Measurements from ENCODE around the gene SFSWAP.
"Not testable (repeated sequence)": the region's sequence is repeated elsewhere in the genome, so short reads cannot be mapped to it uniquely, and the experiment has no call there.

Gene SFSWAP

DNA sequence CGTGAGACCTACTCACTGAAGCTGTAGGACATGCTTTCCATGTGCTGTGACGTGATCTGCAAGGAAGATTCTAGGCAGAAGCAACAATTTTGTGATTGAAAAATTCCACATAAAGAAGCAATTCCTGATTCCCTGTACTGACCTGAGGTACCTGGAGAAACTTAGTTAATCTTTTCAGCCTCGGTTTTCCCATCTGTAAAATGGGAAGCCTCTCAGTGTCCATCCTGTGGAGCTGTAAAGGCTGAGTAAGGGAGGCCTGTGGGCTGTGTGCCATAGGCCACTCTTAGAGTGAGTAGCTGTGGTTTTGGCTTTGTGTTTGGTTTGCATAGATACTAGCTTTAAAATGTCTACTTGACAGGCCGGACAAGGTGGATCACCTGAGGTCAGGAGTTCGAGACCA lies 50.7 kb downstream of the SFSWAP start:
- DNase-seq (ENCODE audit: low read depth in 2 of 2) = no peak

DNA sequence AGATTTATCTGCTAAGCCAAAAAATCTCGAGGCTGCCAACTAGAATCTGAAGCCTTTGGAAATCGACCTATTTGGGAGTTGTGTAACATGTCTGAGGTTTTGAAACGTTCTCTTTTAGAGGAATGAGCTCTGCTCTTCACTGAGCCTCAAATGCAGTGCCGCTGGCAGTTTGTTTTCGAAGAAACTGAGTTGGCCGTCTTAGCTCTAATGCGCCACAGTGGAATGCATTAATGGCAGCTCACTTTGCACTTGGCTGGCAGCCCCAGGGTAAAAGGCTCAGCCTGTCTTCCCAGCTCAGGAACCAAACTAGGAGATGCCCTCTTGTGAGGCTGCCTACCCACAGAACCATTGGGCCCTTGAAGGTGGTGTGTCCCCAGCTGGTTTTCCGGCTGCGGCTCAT lies 53.8 kb downstream of the SFSWAP start:
- DNase-seq (ENCODE audit: low read depth in 2 of 2) = no peak

DNA sequence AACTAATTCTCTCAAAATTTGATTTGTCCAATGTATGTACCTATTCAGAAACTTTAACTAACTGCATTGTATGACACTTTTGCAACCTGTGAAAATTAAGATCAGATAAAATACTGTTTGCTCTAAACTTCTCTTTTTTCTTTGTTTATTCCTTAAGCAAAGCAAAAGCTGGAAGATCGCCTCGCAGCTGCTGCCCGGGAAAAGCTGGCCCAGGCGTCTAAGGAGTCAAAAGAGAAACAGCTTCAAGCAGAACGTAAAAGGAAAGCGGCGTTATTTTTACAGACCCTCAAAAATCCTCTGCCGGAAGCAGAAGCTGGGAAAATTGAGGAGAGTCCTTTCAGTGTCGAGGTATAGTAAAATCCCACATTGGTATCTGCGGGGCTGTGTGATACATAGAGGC lies 55.1 kb downstream of the SFSWAP start:
- DNase-seq (ENCODE audit: low read depth in 2 of 2) = no peak

DNA sequence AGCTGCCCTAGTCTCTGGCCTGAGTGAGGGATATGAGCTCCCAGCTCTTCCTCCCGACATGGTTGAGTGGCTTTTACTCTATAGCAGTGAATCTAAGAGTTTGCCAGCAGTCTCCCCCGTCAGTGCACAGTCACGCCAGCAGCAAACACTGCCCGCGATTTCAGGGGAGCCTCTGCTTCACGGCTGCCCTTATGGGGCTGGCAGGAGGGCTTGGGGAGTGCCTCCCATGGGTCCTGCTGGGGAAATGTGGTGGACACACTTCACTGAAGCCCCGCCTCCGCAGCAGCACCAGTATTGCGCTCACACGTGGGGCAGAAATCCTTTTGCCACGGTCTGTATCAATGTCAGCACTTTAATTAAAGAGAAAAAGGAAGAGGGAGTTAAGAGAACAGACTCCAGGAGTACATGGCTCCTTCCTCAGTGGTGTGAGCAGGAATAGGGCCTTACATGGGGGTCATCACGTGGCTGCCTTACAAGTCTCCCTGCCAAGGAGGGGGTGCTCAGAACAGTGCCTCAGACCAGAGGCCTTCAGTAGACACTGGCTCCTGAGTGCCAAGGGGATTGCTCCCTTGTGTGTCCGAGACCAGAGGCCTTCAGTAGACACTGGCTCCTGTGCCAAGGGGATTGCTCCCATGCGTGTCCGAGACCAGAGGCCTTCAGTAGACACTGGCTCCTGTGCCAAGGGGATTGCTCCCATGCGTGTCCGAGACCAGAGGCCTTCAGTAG lies 55.7 kb downstream of the SFSWAP start:
- DNase-seq (ENCODE audit: low read depth in 2 of 2) = no peak

DNA sequence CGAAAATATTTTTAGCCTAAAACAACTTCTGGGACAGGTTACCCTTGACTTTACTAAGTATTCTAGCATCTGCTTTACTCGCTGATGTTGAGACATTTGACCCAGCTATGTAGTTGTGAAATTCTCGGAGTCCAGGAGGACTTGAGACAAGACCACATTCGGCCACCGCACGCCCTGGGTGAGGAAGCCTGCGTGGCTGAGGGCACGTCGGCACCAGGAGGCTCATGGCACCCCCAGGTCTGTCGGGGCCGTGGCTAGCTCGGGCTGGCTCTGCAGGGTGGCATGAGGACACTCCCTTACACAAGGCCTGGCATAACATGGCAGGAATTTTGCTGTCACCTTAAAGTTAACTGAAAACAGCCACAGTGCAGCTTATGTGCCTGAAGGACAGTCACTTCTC lies 59.2 kb downstream of the SFSWAP start:
- DNase-seq (ENCODE audit: low read depth in 2 of 2) = no peak

DNA sequence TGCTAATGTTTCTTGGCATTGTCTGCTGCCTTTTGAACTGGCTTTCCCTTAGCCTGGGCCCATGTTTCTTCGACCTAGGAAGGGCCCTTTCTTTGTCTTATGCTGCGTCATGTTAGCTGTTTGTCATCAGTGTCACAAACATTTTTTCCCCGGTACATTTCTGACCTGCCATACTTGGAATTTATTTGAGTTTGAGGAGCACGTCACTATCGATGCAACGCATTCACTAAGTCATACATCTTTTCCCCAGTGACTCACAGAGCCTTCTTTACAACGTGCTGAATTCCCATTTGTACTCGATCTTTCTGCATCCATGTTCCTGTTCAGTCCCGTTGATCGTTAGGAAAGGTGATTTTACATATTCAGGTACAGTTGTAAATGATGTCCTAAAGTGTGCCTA lies 61.1 kb downstream of the SFSWAP start:
- DNase-seq (ENCODE audit: low read depth in 2 of 2) = no peak

DNA sequence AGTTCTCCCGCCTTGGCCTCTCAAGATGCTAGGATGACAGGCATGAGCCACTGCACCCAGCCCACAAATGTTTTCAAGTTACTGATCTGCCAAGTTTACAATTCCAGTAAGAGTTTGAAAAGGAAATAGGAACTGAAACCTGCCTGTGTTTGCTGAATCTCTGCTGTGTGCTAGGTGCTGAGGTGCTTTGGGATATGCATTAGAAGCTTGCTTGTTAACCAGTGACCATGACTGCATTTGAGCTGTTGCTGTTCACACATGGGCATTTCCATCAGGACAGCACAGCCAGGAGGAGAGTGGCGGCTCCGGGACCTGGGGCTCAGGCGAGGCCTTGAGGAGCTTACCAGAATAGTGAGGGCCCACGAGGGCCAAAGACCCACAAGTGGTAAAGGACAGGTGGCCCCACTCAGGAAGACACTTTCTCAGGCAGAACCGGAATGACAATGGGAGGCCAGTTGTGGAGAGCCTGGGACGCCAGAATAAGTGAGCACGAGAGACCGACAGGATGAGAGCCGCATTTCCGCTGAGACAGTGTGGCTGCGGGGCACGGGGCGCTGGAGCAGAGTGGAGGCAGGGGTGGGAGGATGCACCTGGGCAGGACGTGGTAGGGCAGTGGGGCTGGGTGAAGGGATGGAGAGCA lies 62.8 kb downstream of the SFSWAP start:
- no peak for DNase-seq (ENCODE audit: low read depth in 2 of 2)

DNA sequence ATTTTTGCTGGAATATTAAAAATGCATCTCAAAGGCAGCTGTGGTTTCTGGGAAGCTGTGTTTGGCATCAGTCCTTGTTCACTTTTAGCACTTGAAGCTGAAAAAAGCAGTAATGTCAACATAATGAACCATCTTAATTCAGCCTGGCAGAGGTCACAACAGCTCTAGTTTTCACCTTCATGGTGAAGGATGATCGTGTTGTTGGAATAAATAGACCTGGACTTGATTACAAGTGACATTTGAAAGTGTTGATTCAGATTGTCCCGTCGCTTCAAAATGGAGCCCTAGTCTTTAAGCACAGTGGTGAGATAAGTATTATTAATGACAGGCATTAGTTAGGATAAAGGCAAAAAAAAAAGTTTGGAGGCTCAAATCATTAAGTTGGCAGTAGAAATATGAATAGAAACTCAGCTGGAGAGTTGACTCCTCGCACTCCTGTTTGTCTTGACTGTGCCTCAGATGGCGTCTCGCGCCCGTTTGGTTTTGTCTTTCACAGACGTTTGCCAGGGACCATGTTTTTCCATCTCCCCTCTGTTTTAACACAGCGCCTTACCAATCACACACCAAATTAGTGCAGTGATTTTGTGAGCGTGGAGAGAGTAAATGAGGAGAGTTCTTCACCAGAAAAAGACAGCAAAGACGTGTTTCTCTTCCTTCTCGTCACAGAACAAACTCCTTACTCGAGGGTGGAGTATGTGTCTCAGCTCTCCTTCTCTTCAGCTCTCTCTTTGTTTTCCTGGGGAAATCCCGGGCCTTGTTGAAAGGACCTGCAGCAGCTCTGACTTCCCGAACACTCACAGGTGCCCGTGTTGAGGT lies 63.9 kb downstream of the SFSWAP start:
- no peak for DNase-seq (ENCODE audit: low read depth in 2 of 2)

DNA sequence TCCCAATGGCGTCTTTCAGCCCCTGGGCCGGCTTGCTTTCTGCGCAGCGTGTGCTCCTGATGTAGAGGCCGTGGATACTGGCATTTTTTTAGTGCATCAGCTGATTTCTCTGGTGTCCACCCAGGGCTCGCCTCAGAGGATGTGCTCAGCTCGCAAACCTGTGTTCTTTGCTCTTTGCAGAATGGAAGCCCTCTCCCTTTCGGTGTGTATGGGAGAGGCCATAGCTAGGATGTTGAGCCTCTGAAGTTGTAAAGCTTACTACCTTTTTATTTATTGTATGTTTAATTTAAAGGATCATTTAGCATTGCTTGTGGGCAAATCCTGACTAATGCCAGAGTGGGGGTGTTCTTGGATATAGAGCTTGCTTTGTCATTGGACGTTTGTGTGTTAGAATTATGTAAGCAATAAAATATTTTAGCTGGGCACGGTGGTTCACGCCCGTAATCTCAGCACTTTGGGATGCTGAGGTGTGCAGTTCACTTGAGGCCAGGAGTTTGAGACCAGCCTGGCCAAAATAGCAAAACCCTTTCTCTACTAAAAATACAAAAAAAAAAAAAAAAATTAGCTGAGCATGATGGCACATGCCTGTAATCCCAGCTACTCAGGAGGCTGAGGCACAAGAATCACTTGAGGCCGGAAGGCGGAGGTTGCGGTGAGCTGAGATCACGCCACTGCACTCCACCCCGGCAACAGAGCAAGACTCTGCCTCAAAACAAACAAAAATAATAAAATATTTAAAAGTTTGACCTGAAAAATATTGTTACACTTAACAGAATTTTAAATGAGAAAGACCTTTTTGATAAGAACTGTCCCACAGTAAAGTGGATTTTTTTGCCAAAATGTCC lies 64.7 kb downstream of the SFSWAP start:
- no peak for DNase-seq (ENCODE audit: low read depth in 2 of 2)

DNA sequence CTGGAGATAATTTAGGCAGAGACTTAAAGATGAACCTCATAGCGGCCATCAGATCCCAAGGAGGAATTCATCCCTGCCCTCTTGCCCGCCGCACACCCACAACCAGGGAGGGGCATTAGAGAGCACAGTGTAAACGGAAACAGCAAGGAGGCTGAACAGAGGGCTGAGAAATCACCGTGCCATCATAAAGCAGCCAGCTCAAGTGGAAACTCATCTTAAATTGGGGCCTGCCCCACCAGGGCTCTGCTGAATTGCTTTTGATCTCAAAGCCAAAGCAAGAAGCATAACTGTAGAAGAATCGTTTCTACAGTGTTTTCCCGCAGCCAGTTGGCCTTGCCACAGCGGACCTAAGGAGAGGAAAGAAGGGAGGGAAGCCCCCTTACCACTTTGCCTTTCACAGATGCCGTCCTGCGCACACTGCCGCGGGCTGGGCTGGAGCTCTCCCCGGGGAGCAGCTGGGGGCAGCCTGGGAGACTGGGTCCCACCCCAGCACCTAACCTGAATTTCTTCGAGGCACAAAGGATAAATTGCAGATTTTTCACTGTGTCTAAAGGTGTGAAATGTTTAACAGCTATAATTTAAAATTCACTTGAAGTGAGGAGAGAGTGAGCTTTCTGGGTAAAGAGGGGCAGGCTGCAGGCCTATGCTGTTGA lies 65.5 kb downstream of the SFSWAP start:
- DNase-seq (ENCODE audit: low read depth in 2 of 2) = no peak

DNA sequence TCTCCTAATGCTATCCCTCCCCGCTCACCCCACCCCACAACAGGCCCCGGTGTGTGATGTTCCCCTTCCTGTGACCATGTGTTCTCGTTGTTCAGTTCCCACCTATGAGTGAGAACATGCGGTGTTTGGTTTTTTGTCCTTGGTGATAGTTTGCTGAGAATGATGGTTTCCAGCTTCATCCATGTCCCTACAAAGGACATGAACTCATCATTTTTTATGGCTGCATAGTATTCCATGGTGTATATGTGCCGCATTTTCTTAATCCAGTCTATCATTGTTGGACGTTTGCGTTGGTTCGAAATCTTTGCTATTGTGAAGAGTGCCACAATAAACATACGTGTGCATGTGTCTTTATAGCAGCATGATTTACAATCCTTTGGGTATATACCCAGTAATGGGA lies 66.4 kb downstream of the SFSWAP start:
- DNase-seq (ENCODE audit: low read depth in 2 of 2) = not testable (repeated sequence)

DNA sequence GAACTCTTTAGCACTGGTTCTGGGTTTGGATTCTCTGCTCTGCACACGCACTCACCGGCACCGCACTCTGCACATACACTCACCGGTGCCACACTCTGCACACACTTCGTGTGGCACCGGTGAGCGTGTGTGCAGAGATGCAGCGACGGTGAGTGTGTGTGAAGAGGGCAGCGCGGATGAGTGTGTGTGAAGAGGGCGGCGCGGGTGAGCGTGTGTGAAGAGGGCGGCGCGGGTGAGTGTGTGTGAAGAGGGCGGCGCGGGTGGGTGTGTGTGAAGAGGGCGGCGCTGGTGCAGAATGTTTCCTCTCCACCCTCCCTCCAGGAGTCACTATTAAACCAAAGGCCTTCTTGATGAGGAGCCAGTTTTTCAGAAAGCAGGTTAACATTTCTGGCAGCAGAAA lies 68.1 kb downstream of the SFSWAP start:
- no peak for DNase-seq (ENCODE audit: low read depth in 2 of 2)

DNA sequence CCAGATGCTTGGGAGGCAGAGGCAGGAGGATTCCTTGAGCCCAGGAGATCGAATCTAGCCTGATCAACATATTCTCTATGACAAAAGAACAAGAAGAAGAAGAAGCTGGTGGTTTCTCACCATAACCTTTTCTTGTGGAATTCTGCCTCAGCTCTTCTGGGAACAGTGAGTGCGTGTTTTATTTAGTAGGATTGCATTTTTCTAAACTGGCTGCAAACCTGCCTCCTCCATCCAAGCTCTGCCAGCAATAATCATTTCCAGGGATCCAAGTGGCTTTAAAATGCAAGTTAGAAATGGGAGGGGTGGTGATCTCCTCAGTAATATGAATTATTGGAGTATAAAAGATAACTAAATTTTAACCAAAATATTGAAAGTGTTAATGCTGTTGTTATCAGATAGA lies 71.2 kb downstream of the SFSWAP start:
- DNase-seq (ENCODE audit: low read depth in 2 of 2) = no peak

DNA sequence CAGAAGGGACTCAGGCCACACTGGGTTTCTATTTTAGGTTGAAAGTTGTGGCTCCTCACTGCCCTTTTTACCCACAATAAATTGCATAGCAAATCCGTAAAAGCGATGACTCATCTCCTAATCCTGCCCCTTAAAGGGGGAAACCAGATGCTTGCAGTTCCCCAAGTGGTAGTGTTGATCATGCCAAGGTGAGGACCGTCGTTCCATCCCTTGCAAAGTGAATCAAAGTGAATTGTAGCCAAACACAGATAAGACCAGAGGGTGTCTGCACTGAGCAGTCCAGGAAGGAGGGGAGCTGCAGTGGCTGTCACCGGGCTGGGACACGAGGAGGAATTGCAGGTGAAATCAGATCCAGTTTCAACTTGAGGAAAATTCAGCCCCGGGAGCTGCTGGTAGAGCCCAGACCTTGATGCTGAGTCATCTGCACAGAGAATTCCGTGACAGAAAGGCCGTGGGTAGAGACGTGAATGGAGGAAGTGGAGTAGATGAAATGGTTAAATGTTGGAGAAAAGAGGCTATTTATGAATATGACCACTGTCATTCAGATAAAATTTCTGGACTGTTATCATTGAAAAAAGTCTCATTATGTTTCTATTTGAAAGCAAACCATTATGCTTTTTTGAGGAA lies 73.1 kb downstream of the SFSWAP start:
- DNase-seq (ENCODE audit: low read depth in 2 of 2) = no peak

DNA sequence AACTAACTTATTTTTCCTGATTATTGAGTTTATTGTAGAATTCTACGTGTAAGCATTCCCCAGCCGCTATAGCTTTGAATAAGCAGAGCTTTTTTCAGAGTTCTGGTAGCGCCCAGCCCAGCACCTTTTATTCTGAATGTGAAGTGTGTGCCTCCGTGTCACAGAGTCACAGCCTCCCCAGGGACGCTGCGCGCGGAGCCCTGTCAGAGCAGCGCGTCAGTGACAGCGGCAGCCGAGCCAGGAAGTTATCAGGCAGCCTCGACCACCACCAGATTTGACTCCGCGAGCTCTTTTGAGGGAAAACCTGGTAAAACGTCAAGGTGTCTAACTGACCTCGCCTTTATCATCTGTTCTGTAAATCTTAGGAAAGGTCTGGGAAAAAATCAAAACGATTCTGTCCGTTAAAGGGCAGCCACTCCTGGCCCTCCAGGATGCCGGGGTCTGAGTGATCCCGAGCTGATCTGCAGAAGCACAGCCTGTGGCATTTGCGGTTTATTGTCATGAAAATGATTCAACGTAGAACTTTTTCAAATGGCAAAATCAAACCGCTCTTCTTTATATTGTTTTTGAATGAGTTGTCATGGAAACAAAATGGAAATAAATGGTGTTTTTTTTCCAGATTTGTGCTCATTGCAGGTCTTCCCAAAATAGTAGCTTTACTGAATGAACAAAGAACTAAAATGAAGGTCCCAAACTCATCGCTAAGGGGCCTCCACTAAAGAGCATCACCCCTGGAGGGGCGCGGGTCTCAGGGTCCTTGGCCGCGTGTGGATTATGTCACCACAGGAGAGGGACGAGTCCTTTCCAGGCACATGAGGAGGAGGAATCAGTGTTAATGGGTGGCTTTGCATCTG lies 74.2 kb downstream of the SFSWAP start:
- DNase-seq (ENCODE audit: low read depth in 2 of 2) = no peak

DNA sequence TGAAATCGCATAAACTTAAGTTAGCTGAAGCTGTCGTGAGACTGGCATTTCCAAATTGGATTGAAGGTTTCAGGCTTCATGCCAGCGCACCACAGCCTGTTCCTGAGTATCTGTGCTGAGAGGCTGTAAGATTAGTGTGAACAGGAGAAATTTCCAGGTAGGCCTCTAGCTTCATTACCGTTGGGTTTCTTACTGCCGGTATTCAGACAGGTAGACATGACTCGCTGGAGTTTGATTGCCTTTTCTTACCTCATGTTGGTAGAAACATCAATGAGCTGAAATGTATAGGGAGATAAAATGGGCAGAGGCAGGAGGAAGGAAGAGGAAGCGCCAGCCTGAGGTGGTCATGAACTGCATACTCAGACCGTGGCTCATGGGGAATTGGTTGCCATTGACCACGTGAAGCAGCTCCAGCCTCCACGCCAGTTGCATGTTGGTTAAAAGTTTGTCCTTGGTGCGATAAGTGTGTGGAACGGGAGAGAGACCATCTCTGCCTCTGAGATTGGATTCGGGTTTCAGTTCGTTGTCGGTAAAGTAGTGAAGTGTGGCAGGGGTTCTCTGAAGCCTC lies 75.0 kb downstream of the SFSWAP start:
- no peak for DNase-seq (ENCODE audit: low read depth in 2 of 2)

DNA sequence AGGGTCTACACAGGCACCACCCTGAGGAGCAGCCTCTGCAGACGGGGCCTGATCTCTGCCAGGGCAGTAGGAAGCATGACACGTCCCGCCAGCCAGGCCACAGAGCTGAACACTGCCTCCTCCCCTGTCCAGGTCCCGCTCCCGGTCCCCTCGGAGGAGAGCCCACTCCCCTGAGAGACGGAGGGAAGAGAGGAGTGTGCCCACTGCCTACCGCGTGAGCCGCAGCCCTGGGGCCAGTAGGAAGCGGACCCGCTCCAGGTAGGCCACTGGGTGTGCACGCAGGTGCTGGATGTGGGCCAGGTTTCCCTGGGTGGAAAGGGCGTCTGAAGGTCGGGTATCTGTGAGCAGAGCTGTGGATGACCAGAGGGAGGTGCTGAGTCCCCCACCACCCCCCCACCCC lies 75.4 kb downstream of the SFSWAP start:
- no peak for DNase-seq (ENCODE audit: low read depth in 2 of 2)

DNA sequence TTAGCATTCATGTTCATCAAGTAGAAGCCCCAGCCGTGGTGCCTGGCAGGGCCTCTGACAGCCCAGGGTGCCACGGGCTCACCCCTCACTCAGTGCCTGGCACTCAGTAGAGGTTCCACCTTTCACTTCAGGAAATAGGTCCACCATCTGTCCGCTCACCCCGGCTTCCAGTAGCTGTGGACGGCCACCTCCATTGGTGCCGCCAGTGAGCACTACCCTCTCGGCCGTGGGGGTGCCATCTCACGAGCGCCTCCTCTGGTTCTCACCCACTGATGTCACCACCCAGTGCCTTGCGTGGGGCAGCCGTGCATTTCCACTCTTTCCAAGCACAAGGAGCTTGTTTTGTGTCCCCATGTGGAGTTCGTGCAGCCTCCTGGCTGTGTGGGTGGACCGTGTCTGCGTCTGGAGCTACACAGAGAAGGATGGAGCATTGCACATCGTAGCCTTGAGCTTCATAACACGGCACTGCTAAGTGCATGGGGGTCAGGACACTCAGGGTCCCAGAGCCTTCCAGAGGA lies 76.3 kb downstream of the SFSWAP start:
- DNase-seq (ENCODE audit: low read depth in 2 of 2) = no peak

DNA sequence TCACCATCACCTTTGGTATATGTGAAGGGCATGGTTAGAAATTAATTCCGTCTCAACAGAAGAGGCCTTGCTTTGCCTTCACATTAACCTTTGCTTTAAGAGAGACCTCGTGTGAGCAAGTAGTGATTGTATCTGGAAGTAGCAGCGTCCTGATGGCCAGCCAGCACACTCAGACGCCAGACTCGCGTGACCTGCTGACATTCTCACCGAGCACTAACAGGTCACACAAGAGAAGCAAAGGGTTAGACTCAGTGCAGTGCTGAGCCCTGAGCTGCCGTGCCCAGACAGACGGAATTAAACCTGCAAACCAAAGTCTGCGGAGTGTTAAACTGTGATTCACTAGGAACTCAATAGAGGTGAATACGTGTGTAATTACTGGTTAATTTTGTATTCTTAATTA lies 77.2 kb downstream of the SFSWAP start:
- DNase-seq (ENCODE audit: low read depth in 2 of 2) = no peak

DNA sequence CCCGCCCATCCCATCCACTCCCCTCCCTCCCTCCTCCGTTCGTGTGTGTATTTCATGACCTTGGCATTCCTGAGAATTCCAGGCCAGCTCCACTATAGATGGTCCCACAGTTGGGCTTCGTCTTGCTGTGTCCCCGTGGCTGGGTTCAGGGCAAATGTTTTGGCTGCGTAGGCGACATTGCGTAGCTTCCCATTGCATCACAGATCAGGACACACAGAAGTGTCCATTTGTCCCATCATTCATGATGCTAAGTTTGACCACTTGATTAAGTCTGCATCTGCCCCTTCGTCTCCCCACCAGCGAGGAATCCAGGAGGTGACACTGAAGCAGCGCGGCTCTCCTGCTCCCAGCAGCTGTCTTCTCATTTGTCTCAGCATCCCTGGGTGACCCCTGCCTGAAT lies 78.7 kb downstream of the SFSWAP start:
- DNase-seq (ENCODE audit: low read depth in 2 of 2) = no peak
